AG09309 (cell line): ENCODE measurements around the gene ZSWIM4.

Source experiments
- DNase-seq: peaks from one replicate; pipeline ENCODE4 v3.0.0-alpha.2; 2010; ENCODE audit warnings: low read depth
- H3K4me3 ChIP-seq: 2 replicates; pipeline ENCODE4 v1.5.1; 2011; ENCODE audit warnings: mild to moderate bottlenecking, low read depth, low read length, moderate library complexity; ENCODE audit not compliant: control insufficient read depth
- CTCF ChIP-seq: IDR thresholded peaks from 2 replicates; pipeline ENCODE4 v1.5.1; 2011; ENCODE audit warnings: mild to moderate bottlenecking, low read depth, low read length, inconsistent platforms; ENCODE audit not compliant: insufficient read depth, control insufficient read depth; ENCODE audit errors: missing control alignments

Gene ZSWIM4

GRCh38 chr19:13856497-13856896 lies 61.3 kb downstream of the ZSWIM4 start:
- no peak for DNase-seq
- no peak overlapping the region for H3K4me3 ChIP-seq
- TF ChIP-seq CTCF, result no peak

GRCh38 chr19:13859361-13859880 lies 64.2 kb downstream of the ZSWIM4 start:
- H3K4me3 ChIP-seq, result no peak overlapping the region
- no peak for DNase-seq
- TF ChIP-seq CTCF, result no peak

GRCh38 chr19:13860679-13861391 lies 65.6 kb downstream of the ZSWIM4 start:
- no peak for DNase-seq
- no peak for TF ChIP-seq CTCF
- H3K4me3 ChIP-seq, result no peak overlapping the region

- DNase-seq, result no peak
- peak overlapping the region; percentile 46 for H3K4me3 ChIP-seq
- no peak for TF ChIP-seq CTCF
Measured at GRCh38 chr19:13861392-13861713, 66.1 kb downstream of the ZSWIM4 start.

GRCh38 chr19:13861714-13862531 lies 66.7 kb downstream of the ZSWIM4 start:
- peak overlapping the region; percentile 46 for H3K4me3 ChIP-seq
- TF ChIP-seq CTCF, result peak; percentile 92
- DNase-seq, result no peak

- TF ChIP-seq CTCF, result no peak
- no peak overlapping the region for H3K4me3 ChIP-seq
- DNase-seq, result no peak
Measured at GRCh38 chr19:13864046-13864666, 68.9 kb downstream of the ZSWIM4 start.
